Kasumi-1 (cell line): ENCODE measurements around the gene COQ8B.
A peak's percentile ranks its signal among the peaks of the same experiment; 100 is the strongest.
"Not testable (repeated sequence)": the region's sequence is repeated elsewhere in the genome, so short reads cannot be mapped to it uniquely, and the experiment has no call there.

Experiments used
- DNase-seq, 2 experiments: peaks; one replicate each; lab custom pipeline; 2025; lab: John Stamatoyannopoulos, UW

Gene COQ8B

DNA sequence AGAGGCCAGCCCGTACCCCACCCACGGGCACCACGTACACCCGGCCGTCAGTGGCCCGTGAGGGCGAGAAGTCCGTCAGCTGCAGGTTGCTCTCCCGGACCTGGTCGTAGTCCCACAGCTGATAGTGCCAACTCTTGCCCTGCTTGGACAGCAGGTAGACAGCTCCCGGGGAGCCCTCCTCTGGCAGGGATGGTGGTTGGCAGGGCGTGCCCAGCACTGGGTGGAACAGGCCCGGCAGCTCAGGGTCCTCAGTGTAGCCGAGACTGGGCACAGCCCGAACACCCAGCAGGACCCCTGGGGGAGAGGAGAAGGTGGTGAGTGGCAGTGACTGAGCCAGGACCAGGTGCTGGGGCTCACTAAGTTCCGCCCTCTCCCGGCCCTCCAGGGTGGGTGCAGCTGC, 25.8 kb upstream of the COQ8B start:
- DNase-seq, result no peak

DNA sequence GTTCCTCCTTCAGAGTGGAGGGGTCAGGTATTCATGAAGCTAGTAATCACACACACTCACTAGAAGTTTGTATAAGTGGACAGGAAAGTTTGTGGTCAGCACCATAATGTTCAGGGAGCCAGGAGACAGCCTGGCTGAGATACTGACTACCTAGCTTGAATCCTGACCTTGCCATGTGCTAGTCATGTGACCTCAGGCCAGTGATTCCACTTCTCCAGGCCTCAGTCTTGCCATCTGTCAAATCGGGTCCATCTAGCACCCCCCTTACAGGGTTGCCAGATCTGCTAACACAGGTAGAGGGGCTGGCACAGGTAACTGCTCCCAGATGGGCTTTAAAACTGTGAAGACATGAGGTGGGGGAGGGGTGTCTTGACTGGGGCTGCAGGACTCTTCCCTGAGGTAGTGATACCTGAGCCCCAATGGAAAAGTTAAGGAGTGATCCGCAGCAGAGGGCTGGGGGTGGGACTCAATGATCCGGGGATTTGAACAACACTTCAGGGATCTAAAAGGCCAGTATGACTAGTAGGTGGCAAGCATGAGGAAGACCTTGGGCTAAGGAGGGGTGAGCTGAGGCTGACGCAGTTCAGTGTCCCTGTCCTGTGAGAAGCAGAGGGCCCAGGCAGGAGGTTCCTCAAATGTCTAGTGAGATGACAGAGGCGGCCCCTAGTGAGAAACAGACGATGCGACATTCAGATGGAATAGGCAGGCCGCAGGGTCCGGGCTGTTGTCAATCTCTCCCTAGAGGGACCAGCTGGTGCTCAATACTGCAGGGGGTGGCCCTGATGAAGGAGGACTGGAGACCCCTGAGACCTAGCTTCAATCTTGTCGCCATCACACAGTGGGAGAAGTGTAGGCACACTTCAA, 25.1 kb upstream of the COQ8B start:
- DNase-seq, result peak; percentile 13 to 16

DNA sequence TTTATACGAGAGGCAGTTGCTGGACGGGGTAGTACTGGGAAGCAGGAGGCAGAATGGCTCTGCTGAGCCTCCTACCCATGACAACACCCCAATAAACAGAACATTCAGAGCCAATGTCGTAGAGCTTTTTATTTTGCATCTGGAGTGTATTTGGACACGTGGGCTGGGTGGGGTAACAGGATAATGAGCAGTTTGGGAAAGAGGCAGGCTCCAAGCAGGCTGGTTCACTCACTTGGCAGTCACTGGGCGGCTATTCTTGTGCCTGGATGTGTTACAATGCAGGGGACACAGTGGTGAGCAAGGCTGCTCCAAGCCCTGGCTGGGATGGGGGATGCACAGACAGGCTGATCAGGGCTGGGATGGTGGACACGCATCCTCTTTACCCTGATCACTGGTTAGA, 24.1 kb upstream of the COQ8B start:
- no peak for DNase-seq

DNA sequence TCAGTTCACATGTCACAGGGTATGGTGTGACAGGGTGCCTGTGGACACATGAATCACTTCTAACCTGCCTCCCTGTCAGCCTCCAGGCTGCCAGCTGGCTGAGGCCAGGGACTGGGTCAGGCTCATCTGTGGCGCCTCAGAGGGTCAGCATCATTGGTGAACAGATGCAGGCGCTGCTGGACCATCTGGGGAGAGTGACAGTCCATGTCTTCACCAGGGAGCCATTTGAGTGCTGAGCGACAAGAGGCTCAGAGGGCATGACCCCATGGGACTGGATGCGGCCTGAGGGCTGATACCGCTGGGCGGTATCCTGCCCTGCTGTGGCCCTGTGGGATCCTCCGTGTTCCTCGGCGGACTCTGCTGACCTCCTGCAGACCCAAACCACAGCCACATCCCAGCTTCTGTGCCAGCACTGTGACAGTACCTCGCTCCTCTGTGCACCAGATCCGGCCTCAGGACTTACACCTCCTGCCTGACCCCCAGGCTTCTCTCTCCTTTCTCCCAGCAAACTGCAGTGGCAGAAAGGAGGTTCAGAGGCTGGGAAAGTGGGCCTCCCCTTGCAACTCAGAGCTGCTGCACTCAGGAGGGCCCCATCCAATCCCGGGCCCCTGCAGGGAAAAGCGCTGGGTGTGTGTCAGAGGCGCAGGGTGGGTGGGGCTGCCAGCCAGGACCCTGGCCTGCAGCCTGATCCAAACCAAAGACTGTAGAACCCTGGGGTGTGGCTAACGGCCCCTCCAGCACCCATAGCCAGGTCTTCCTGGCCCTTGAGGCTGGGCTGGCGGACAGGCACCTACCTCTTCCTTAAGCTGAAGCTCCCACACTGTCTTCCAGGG, 23.4 kb upstream of the COQ8B start:
- no peak for DNase-seq

DNA sequence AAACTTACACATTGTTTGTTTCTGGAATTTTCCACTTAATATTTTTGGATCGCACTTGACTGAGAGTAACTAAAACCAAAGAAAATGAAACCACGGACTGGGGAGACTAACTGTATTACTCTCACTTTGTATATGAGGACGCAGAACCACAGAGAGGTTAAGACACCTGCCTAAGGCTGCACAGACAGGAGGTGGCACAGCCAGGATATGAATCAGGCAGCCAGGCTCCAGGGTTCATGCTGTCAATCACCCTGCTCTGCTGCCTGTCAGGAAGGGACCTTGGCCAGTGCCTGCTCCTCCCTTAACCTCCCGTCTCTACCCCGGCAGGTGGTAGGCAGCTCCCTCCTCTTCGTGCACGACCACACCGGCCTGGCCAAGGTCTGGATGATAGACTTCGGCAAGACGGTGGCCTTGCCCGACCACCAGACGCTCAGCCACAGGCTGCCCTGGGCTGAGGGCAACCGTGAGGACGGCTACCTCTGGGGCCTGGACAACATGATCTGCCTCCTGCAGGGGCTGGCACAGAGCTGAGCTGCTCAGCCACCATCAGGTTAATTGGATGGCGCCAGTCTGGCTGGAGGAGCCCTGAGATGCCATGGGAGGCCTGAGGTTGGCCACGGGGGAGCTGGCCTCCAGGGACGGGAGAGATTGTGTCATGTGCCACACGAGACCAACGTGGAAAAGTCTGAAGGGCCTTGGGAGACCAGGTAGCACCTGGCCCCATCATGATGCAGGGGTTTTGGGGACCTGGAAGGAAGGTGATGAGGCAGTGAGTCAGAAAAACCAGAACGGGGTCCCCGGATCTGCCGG, 22.5 kb upstream of the COQ8B start:
- DNase-seq, result no peak

DNA sequence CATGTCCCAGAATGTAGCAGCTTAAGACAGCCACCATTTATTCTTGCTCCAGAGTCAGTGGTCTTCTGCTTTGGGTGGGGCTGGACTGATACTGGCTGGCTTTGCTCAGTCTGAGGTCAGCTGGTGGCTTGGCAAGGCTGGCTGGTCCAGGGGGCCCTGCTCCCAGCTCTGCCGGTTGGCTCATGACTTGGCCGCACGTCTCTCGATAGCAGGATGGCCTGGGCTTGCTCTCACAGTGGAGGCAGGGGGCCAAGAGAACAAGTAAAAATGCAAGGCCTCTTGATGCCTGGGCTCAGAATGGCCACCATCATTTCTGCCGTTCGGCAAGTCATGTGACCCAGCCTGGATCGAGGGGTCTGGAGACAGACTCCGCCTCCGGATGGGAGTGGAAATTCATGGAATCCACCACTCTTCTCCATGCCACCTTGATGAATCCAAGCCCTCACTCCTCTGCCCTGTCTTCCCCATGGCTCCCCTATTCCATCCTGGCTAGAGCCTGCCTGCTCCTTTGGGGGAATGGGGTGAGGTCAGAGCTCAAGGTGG, 20.5 kb upstream of the COQ8B start:
- no peak for DNase-seq

DNA sequence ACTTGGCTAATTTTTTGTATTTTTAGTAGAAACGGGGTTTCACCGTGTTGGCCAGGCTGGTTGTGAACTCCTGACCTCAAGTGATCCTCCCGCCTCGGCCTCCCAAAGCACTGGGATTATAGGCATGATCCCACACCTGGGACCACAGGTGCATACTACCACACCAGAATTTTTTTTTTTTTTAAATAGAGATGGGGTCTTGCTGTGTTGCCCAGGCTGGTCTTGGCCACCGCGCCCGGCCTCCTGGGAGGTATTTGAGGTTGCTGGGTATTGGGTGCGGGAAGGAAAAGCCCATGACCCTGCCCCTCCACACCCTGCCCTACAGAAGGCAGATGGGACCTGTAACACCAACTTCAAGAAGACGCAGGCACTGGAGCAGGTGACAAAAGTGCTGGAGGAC, 20.0 kb upstream of the COQ8B start:
- DNase-seq, result no peak

DNA sequence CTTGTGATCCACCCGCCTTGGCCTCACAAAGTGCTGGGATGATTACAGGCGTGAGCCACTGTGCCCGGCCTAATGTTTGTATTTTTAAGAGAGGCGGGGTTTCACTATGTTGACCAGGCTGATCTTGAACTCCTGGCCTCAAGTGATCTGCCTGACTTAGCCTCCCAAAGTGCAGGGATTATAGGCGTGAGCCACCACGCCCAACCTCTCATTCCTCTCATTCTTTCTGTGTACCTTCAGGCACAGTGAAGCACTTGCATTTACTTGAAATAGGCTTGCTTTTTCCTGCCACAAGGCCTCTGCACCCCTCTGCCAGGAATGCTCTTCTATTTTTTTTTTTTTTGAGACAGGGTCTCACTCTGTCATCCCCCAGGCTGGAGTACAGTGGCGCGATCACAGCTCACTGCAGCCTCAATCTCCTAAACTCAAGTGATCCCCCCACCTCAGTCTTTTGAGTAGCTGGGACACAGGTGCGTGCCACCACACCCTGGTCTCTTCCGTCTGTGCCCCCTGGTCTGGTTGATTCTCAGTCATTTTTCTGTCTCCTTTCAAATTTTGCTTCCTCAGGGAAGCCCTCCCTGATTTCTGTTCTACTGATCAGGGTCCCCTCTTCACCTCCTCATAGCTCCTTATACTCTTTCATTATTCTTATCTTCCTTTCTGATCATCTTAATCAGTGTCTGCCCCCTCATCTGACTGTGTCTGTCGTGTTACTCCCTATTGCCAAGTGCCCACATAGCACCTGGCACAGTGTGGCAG, 18.5 kb upstream of the COQ8B start:
- DNase-seq, result no peak

DNA sequence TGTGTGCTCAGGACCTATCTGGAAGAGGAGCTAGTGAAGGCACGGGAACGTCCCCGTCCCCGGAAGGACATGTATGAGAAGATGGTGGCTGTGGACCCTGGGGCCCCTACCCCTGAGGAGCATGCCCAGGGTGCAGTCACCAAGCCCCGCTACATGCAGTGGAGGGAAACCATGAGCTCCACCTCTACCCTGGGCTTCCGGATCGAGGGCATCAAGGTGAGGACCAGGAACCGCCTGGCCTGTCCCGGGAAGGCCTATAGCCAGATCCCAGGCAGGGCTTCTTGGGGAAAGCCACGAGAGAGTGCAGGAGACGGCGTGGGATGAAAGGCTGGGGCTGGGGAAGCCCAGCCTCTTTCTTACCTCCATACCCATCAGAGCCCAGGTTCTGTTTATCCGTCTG, 16.5 kb upstream of the COQ8B start:
- DNase-seq, result no peak

DNA sequence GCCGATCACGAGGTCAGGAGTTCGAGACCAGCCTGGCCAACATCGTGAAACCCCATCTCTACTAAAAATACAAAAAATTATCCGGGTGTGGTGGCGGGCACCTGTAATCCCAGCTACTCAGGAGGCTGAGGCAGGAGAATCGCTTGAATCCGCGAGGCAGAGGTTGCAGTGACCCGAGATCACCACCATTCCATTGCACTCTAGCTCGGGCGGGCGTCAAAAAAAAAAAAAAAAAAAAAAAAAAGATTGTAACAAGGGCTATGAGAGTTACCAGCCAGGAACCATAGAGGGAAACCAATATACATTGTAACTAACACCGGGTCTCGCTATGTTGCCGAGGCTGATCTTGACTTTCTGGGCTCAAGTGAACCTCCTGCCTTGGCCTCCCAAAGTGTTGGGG, 15.6 kb upstream of the COQ8B start:
- DNase-seq, result not testable (repeated sequence)

DNA sequence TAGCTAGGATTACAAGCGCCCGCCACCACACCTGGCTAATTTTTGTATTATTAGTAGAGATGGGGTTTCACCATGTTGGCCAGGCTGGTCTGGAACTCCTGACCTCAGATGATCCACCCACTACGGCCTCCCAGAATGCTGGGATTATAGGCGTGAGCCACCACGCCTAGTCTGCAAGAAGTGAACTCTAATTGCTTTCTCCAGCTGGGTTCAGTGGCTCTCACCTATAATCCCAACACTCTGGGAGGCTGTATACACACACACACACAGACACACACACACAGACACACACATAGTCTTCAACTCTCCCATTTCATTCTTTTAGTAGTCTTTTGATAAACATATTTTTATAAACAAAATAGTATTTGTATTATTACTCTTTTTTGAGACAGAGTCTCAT, 13.4 kb upstream of the COQ8B start:
- DNase-seq, result not testable (repeated sequence)

DNA sequence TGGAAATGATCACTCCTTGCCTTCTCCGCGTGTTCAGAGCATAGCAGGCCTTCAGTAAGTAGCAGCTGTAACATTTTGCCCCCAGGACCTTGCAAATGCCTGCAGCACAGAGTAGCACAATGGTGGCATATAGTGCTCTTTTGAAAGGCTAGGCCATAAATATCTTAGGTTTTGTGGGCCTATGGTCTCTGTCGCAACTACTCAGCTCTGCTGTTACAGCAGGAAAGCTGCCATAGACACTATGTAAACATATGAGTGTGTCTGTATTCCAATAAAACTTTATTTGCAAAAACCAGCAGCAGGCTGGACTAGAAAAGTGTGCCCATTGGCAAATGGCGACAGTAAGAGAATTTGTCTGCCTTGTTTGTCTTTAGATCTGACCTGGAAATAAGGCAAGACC, 9.6 kb upstream of the COQ8B start:
- DNase-seq, result no peak

DNA sequence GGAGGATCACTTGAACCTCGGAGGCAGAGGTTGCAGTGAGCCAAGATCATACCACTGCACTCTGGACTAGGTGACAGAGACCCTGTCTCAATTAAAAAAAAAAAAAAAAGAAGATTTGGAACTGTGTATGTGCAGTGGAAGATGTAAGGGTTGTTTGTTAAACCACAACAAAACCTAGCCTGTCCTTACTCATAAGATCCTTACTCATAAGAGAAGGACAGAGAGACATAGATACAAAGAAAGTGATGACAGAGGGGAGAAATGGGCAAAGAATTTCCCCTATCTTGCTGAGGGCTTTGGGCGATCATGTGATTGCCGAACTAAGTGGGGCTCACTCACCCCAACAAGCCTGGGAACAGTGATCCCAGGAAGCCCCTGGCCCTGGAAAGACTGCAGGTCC, 8.2 kb upstream of the COQ8B start:
- DNase-seq, result no peak

DNA sequence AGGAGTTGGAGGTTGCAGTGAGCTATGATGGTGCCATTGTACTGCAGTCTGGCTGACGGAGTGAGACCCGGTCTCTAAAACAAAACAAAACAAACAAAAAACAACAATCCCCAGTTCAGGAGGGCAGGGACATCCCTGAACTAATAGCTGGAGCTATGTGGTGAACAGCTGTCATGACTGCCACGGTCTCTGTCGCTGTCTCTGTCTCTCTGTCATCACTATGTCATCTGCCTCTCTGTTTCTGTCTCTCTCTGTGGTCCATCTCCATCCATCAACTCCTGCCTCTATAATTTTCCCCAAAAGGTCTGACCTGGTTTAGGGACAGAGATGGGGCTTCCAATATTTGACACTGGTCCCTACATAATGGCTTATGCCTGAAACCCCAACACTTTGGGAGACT, 7.6 kb upstream of the COQ8B start:
- no peak for DNase-seq

DNA sequence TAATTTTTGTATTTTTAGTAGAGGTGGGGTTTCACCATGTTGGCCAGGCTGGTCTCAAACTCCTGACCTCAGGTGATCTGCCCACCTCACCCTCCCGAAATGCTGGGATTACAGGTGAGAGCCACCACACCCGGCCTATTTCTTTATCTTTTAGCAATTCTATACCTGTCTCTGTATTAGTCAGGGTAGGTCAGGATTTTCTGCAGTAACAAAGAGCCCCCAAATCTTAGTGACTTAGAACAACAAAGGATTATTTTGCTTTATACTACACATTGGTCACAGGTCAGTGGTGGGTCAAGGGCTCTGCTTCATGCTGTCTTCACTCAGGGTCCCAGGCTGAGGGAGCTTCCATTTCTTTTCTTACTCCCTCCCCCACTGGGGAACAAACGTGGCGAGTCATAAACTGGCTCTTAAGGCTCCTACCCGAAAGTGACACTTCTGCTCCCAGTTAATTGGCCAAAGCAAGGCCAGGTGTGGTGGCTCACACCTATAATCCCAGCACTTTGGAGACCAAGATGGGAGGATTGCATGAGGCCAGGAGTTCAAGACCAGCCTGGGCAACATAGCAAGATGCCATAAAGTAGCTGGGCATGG, 7.1 kb upstream of the COQ8B start:
- DNase-seq, result no peak

DNA sequence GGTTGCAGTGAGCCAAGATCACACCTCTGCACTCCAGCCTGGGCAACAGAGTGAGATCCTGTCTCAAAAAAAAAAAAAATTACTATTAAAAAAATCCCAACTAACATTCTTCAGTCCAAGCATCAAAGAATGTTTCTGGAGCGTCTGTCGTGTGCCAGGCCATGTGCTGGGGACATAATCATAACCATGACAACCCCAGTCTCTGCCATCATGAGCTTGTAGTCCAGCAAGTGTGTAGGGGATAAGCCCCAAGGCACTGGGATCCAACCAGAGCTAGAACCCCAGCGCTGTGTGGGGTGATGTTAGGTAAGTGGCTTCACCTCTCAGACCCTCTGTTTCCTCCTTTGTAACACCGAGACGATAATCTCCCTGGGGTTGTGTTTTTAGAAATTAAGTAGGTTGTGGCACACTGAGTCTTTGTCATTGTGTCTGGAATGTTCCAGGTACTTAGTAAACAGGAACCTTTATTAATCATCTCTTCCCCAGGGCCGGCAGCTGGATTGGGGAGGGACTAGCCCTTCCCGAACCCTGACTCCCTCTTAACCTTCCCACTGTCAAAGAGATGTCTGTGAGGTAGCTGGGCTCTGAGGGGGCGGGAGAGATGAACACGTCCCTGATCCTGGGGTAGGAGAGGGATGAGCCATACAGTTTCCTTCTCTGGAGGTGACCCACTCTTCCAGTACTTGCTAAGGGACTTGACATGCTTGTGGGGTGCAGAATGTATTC, 5.4 kb upstream of the COQ8B start:
- DNase-seq, result no peak

DNA sequence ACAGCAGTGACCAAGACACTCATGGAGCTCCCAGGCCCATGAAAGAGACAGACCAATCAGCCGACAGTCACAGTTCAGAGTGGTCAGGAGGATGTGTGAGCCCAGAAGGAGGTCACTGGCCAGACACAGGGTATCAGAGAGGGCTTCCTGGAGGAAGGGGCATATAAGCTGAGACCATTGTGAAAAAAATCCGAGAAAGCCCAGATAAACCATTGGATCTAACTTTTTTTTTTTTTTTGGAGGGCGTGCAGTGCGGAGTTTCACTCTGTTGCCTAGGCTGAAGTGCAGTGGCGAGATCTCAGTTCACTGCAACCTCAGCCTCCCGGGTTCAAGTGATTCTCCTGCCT, 4.4 kb upstream of the COQ8B start:
- DNase-seq, result no peak

DNA sequence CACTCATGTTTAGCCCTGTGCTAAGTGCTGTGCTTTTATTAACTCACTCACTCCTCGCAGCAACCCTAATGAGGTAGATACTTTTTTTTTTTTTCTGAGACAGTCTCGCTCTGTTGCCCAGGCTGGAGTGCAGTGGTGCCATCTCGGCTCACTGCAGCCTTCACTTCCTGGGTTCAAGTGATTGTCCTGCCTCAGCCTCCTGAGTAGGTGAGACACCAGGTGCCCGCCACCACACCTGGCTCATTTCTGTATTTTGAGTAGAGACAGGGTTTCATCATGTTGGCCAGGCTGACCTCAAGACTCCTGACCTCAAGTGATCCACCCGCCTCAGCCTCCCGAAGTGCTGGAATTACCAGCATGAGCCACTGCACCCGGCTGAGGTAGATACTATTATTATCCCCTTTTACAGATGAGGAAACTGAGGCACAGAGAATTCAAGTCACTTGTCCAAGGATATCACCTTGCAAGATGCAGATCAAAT, 2.8 kb upstream of the COQ8B start:
- no peak for DNase-seq

DNA sequence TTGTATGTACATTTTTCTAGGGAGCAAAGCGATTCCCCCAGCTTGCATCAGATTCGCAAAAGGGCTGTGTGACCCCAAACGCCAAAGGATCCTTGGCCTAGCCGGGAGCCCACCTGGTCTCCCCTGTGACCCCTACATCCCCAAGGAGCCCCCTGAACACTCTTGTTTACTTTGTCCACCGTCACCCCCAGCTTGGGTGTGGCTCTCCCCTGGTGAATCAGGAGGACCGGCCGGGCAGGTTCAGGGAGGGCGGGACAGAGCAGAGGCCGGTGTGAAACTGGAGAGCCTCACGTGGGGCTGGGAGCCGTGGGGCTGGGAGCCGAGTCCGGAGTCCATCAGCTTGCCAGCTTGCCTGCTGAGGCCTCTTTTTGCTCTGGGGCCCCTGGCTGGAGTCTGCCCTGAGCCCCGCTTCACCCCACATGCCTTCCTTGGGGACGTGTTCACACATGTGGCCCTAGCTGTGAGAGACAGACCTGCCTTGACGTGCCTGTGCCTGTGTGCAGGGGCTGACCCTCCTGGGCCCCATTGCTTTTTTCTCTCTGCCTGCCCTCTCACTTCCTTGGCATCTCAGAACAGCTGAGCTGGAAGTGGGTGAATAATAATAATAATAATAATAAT, 2.2 kb upstream of the COQ8B start:
- no peak for DNase-seq
